H1 (cell line): ENCODE results near the gene PC. TPM values are rescaled to one million over a fixed set of nuclear protein-coding genes. Genes with fewer than 3 reads are reported as not detected.

Experiments
- CTCF ChIA-PET: fragments of 300-600 bp; sonication (Branson Sonifier 250); formaldehyde crosslinking; loops from one replicate; lab custom pipeline; 2021; ENCODE audit not compliant: partially characterized antibody; lab: Charles Lee
- POLR2A ChIA-PET: fragments of 300-600 bp; sonication (Branson Sonifier 250); formaldehyde crosslinking; loops from one replicate; lab custom pipeline; 2021; ENCODE audit warnings: inconsistent platforms; ENCODE audit not compliant: partially characterized antibody; lab: Charles Lee
- DNase-seq, 2 experiments: peaks; one replicate each; pipeline versions ENCODE4 v3.0.0 to v3.0.0-alpha.2; 2010 to 2022; ENCODE audit warnings: low spot score in 2 of 2, low read depth in 1 of 2, mixed read lengths in 1 of 2
- FAIRE-seq: peaks from 2 replicates; lab custom pipeline; 2011; peaks lifted over from hg19 to GRCh38; lab: Jason Lieb, UNC
- H2AFZ ChIP-seq: 2 replicates; pipeline ENCODE4 v1.8.1; 2012; ENCODE audit warnings: low read length, inconsistent platforms
- H2AK5ac ChIP-seq: 2 replicates; pipeline ENCODE4 v1.6.1; 2013; ENCODE audit warnings: low read depth, low read length
- H2BK120ac ChIP-seq: replicated peaks from 2 replicates; pipeline ENCODE3; 2013; ENCODE audit warnings: low read depth, low read length, inconsistent platforms
- H2BK12ac ChIP-seq: 2 replicates; pipeline ENCODE4 v1.6.1; 2013; ENCODE audit warnings: low read depth, low read length
- H2BK15ac ChIP-seq: 2 replicates; pipeline ENCODE4 v1.6.1; 2013; ENCODE audit warnings: low read length
- H2BK20ac ChIP-seq: 2 replicates; pipeline ENCODE4 v1.6.1; 2013; ENCODE audit warnings: low read length
- H2BK5ac ChIP-seq: 2 replicates; pipeline ENCODE4 v1.6.1; 2013; ENCODE audit warnings: low read depth, low read length
- H3K14ac ChIP-seq: 2 replicates; pipeline ENCODE4 v1.6.1; 2013; ENCODE audit warnings: inconsistent platforms; ENCODE audit not compliant: insufficient read length
- H3K18ac ChIP-seq: 2 replicates; pipeline ENCODE4 v1.6.1; 2013; ENCODE audit warnings: low read length; ENCODE audit errors: extremely low read depth
- H3K23ac ChIP-seq: 2 replicates; pipeline ENCODE4 v1.6.1; 2013; ENCODE audit warnings: inconsistent platforms; ENCODE audit not compliant: insufficient read length
- H3K23me2 ChIP-seq: 2 replicates; pipeline ENCODE4 v1.6.1; 2013; ENCODE audit warnings: low read depth, low read length
- H3K27ac ChIP-seq: 2 replicates; pipeline ENCODE4 v1.6.1; 2011; ENCODE audit warnings: low read depth, low read length, inconsistent platforms
- H3K27me3 ChIP-seq, 4 experiments: replicated peaks in 1 of 4; 1 replicate in 1 of 4; 2 replicates in 3 of 4; pipeline versions ENCODE4 v1.6.1 to v1.8.1; 2011 to 2013; ENCODE audit warnings: low read length in 3 of 4, mild to moderate bottlenecking in 3 of 4, inconsistent platforms in 2 of 4, mixed read lengths in 2 of 4, moderate library complexity in 1 of 4; ENCODE audit not compliant: control insufficient read depth in 3 of 4, insufficient read depth in 3 of 4; ENCODE audit errors: extremely low read depth in 1 of 4
- H3K36me3 ChIP-seq, 4 experiments: 2 replicates each; pipeline versions ENCODE4 v1.6.1 to v1.8.1; 2011 to 2013; ENCODE audit warnings: mild to moderate bottlenecking in 4 of 4, low read length in 3 of 4, moderate library complexity in 2 of 4, control low read depth in 1 of 4, inconsistent platforms in 1 of 4; ENCODE audit not compliant: insufficient read depth in 4 of 4, control insufficient read depth in 2 of 4
- H3K4ac ChIP-seq: replicated peaks from 2 replicates; pipeline ENCODE3; 2013; ENCODE audit warnings: low read length, low read depth, mixed read lengths, inconsistent platforms; ENCODE audit not compliant: insufficient read length
- H3K4me1 ChIP-seq, 4 experiments: replicated peaks in 1 of 4; 1 replicate in 1 of 4; 2 replicates in 3 of 4; pipeline versions ENCODE4 v1.6.1 to v1.8.1; 2011 to 2013; ENCODE audit warnings: low read length in 3 of 4, inconsistent platforms in 2 of 4, mixed read lengths in 1 of 4; ENCODE audit not compliant: insufficient read depth in 4 of 4, control insufficient read depth in 3 of 4
- H3K4me2 ChIP-seq, 2 experiments: 2 replicates each; pipeline versions ENCODE4 v1.6.1 to v1.8.1; 2011 to 2013; ENCODE audit warnings: low read depth in 2 of 2, low read length in 2 of 2, control low read depth in 1 of 2, inconsistent platforms in 1 of 2, mild to moderate bottlenecking in 1 of 2; ENCODE audit not compliant: insufficient read depth in 1 of 2
- H3K4me3 ChIP-seq, 4 experiments: fragments of 200-600, 300-600 bp in 1 of 4; sonication (generic), shearing (Covaris generic), sonication (Bioruptor Twin) in 1 of 4; 2 replicates each; pipeline versions ENCODE4 v1.5.1 to v1.8.1; 2011 to 2016; ENCODE audit warnings: low read length in 4 of 4, low read depth in 3 of 4, control low read depth in 2 of 4, inconsistent platforms in 2 of 4, mild to moderate bottlenecking in 2 of 4, mixed read lengths in 1 of 4, moderate library complexity in 1 of 4; ENCODE audit not compliant: insufficient read depth in 2 of 4; ENCODE audit errors: extremely low read depth in 1 of 4
- H3K56ac ChIP-seq: replicated peaks from 2 replicates; pipeline ENCODE3; 2013; ENCODE audit warnings: low read depth, mild to moderate bottlenecking, mixed read lengths, low read length, inconsistent platforms; ENCODE audit not compliant: insufficient read length
- H3K79me1 ChIP-seq: 2 replicates; pipeline ENCODE4 v1.6.1; 2013; ENCODE audit warnings: low read depth, low read length, control low read depth
- H3K79me2 ChIP-seq, 2 experiments: 2 replicates each; pipeline versions ENCODE4 v1.6.1 to v1.8.1; 2012 to 2013; ENCODE audit warnings: low read length in 2 of 2, mild to moderate bottlenecking in 2 of 2, inconsistent platforms in 1 of 2; ENCODE audit not compliant: insufficient read depth in 2 of 2, control insufficient read depth in 1 of 2
- H3K9ac ChIP-seq, 4 experiments: replicated peaks in 1 of 4; 1 replicate in 1 of 4; 2 replicates in 3 of 4; pipeline versions ENCODE4 v1.6.1 to v1.8.1; 2011 to 2013; ENCODE audit warnings: low read depth in 3 of 4, low read length in 3 of 4, control low read depth in 2 of 4, mild to moderate bottlenecking in 2 of 4, moderate library complexity in 2 of 4, inconsistent platforms in 1 of 4; ENCODE audit errors: extremely low read depth in 1 of 4
- H3K9me3 ChIP-seq, 2 experiments: 2 replicates each; pipeline versions ENCODE4 v1.6.1 to v1.8.1; 2012 to 2013; ENCODE audit warnings: mild to moderate bottlenecking in 2 of 2, moderate library complexity in 2 of 2, control low read depth in 1 of 2, inconsistent platforms in 1 of 2, low read depth in 1 of 2, low read length in 1 of 2, mixed read lengths in 1 of 2; ENCODE audit not compliant: insufficient read depth in 2 of 2
- H4K20me1 ChIP-seq, 2 experiments: replicated peaks in 1 of 2; 2 replicates each; pipeline versions ENCODE3 to v1.8.1; 2011 to 2013; ENCODE audit warnings: inconsistent platforms in 2 of 2, low read length in 2 of 2, mild to moderate bottlenecking in 1 of 2; ENCODE audit not compliant: insufficient read depth in 2 of 2, control insufficient read depth in 1 of 2
- H4K5ac ChIP-seq: 2 replicates; pipeline ENCODE4 v1.6.1; 2013; ENCODE audit warnings: low read length, low read depth, mixed read lengths, inconsistent platforms; ENCODE audit not compliant: insufficient read length
- H4K8ac ChIP-seq: 2 replicates; pipeline ENCODE4 v1.8.0; 2013; ENCODE audit warnings: mild to moderate bottlenecking, moderate library complexity, low read length, inconsistent platforms; ENCODE audit not compliant: insufficient read depth; ENCODE audit errors: extremely low read depth
- H4K91ac ChIP-seq: replicated peaks from 2 replicates; pipeline ENCODE3; 2013; ENCODE audit warnings: low read length, mixed read lengths, inconsistent platforms; ENCODE audit not compliant: insufficient read length
- ASH2L ChIP-seq: fragments of 200-600, 300-600 bp; sonication (generic); IDR thresholded peaks from one replicate; pipeline ENCODE4 v1.7.1; 2017; ENCODE audit warnings: low read length
- GABPA ChIP-seq: IDR thresholded peaks from 2 replicates; pipeline ENCODE4 v1.6.1; 2011; ENCODE audit warnings: mild to moderate bottlenecking, low read length, moderate library complexity, borderline replicate concordance; ENCODE audit not compliant: insufficient read depth
- GTF2F1 ChIP-seq: IDR thresholded peaks from 2 replicates; pipeline ENCODE4 v1.6.1; 2012; ENCODE audit warnings: low read depth, low read length, improper control_type of control experiment, borderline replicate concordance
- JUN ChIP-seq: IDR thresholded peaks from 2 replicates; pipeline ENCODE4 v1.6.1; 2011; ENCODE audit warnings: low read depth, mild to moderate bottlenecking, improper control_type of control experiment, low read length
- POLR2A ChIP-seq, 2 experiments: IDR thresholded peaks; 1 replicate in 1 of 2; 2 replicates in 1 of 2; pipeline ENCODE4 v1.6.1; 2011; ENCODE audit warnings: low read depth in 2 of 2, low read length in 2 of 2, mild to moderate bottlenecking in 2 of 2; ENCODE audit errors: control extremely low read depth in 1 of 2
- POU5F1 ChIP-seq: IDR thresholded peaks from 2 replicates; pipeline ENCODE4 v1.6.1; 2011; ENCODE audit warnings: low read depth, mild to moderate bottlenecking, low read length, moderate library complexity
- SP4 ChIP-seq: IDR thresholded peaks from 2 replicates; pipeline ENCODE4 v1.6.1; 2012; ENCODE audit warnings: low read length, inconsistent platforms
- TAF7 ChIP-seq: optimal IDR thresholded peaks from 2 replicates; pipeline ENCODE3; 2011; ENCODE audit warnings: low read depth, mild to moderate bottlenecking, inconsistent platforms, low read length, moderate library complexity, borderline replicate concordance
- WGBS, 2 experiments: shearing (Covaris generic) in 1 of 2; methylation state at CpG; one replicate each; pipeline versions ENCODE4 v1.1.6 to v1.1.7; 2013 to 2015; ENCODE audit warnings: low lambda C conversion rate in 2 of 2, mixed read lengths in 2 of 2, inconsistent platforms in 1 of 2, low coverage in 1 of 2, missing lambda C conversion rate in 1 of 2; ENCODE audit not compliant: insufficient replicate concordance in 2 of 2, insufficient coverage in 1 of 2, insufficient read length in 1 of 2; ENCODE audit errors: extremely low coverage in 1 of 2, missing lambda C conversion rate in 1 of 2; 5-methylcytosine and 5-hydroxymethylcytosine counted together
- polyA plus RNA-seq, 7 experiments: library from polyadenylated mRNA; depleted of rRNA in 3 of 7; stranded (reverse) in 5 of 7; unstranded in 2 of 7; fragments of >200 nt in 5 of 7; fragments of 200-250 nt in 2 of 7; gene quantifications; 1 replicate in 5 of 7; 2 replicates in 1 of 7; 4 replicates in 1 of 7; pipeline versions ENCODE4 v1.2.1 to v1.2.3, GENCODE V29; 2011 to 2013; ENCODE audit warnings: missing spikeins in 2 of 7, mixed read lengths in 2 of 7
- total RNA-seq: library from RNA; stranded (reverse); fragmentation: NEBNext Ultra II Directional; extraction: Animal tissue kit (Norgen Biotek cat#: 25700); gene quantifications from 2 replicates; pipeline ENCODE4 v1.2.1, GENCODE V29; 2021

PC gene
- total and polyA plus RNA-seq, 2 of the 8 experiments (the other 6 are each of a cell fraction or from before 2014, with no cell fraction given) = 11.5 to 27.5 TPM

GRCh38 chr11:66834539-66834845 is 123.7 kb downstream of the PC start:
- Histone ChIP-seq H3K23me2 (no peaks in the 10 kb centered on the region), H3K9ac (no peak overlapping the region), H3K27me3 (no peaks in the 10 kb centered on the region), H3K23ac (no peak overlapping the region), H2BK5ac (no peak overlapping the region), H4K5ac (no peak overlapping the region), H3K14ac (no peak overlapping the region), H3K4me2 (no peak overlapping the region), H3K56ac (no peak overlapping the region), H3K27ac (no peak overlapping the region), H3K9me3 (no peaks in the 10 kb centered on the region), H2AFZ (no peak overlapping the region), H3K4me3 (no peak overlapping the region), H3K79me1 (no peaks in the 10 kb centered on the region; the same call in 1 of the 2 replicates), H4K20me1 (no peaks in the 10 kb centered on the region), H2BK15ac (no peak overlapping the region), H3K79me2 (no peaks in the 10 kb centered on the region), H4K8ac (no peak overlapping the region), H2BK12ac (no peak overlapping the region), H3K36me3 (peaks cover 2 to 14% (median 2%) of the 10 kb centered on the region in 4 experiments; a peak in 3 of 8 replicates), H3K4me1 (no peaks in the 10 kb centered on the region), H2AK5ac (no peak overlapping the region), H2BK20ac (no peak overlapping the region), H2BK120ac (no peak overlapping the region), H3K18ac (no peak overlapping the region), H4K91ac (no peak overlapping the region), H3K4ac (no peak overlapping the region)
- TF ChIP-seq TAF7 = no peak
- no peak for TF ChIP-seq GABPA
- no peak for TF ChIP-seq POLR2A (IDR thresholded peaks at IDR 0.05; ENCODE audit: control extremely low read depth in 1 of 2, low read depth in 2 of 2, low read length in 2 of 2)
- no peak for TF ChIP-seq SP4
- TF ChIP-seq GTF2F1 = no peak
- no peak for TF ChIP-seq JUN
- no peak for TF ChIP-seq ASH2L
- TF ChIP-seq POU5F1 = no peak
- DNase-seq (no peak), FAIRE-seq (no peak)
- CTCF ChIA-PET = interaction anchor here (0.5 to 7.1 kb wide), 34 partner anchors 8 to 424 kb away, joined by 3 to 90 read pairs (median 4); partner anchors contain the start of genes RBM4B and RCE1
- POLR2A ChIA-PET = interaction anchor here (0.7 kb wide), 1 partner anchor 114 kb away, joined by 3 read pairs; no protein-coding TSS in a partner anchor
- 86% methylated on average over 4 of the region's 4 CpGs; no CpG with 5 or more reads in 1 of the 2 experiments for WGBS, 2 experiments
